HCT116 (cell line): Measurements from ENCODE around the gene CCDC88C. TPM values are rescaled to one million over a fixed set of nuclear protein-coding genes. Genes with fewer than 3 reads are reported as not detected.

ENCODE experiments used
- ATAC-seq: fragments of 200-7000 bp; cut with Tn5 transposase; 2 replicates; pipeline ENCODE4 v1.9.1; 2020; ENCODE audit warnings: mild to moderate bottlenecking, moderate library complexity
- BruUV-seq: library from RNA; stranded (reverse); fragments of 400-500 nt; replicated peaks from 2 replicates; lab custom pipeline; 2021; lab: Mats Ljungman, UMichigan
- CTCF ChIA-PET: fragments of 300-600 bp; sonication (Branson Sonifier 250); formaldehyde crosslinking; loops from one replicate; lab custom pipeline; 2021; ENCODE audit warnings: antibody characterized with exemption; lab: Charles Lee
- POLR2A ChIA-PET: fragments of 300-600, 350-600 bp; sonication (Branson Sonifier 250); formaldehyde crosslinking; loops from one replicate; lab custom pipeline; 2021; ENCODE audit warnings: antibody characterized with exemption; lab: Charles Lee
- RAD21 ChIA-PET, 2 experiments: fragments of 300-600 bp; sonication (Branson Sonifier 250); formaldehyde crosslinking; loops; one replicate each; lab custom pipeline; 2023; ENCODE audit warnings: low total read pairs in 2 of 2; ENCODE audit not compliant: uncharacterized antibody in 2 of 2, unreplicated experiment in 2 of 2, low non-redundant PET in 1 of 2; lab: Charles Lee
- DNase-seq: peaks from one replicate; pipeline ENCODE4 v3.0.0-alpha.2; 2010; ENCODE audit warnings: low read depth, low spot score
- H2AFZ ChIP-seq: fragments of 200-600 bp; shearing (Covaris generic), sonication (generic); 2 replicates; pipeline ENCODE4 v1.6.1; 2017; ENCODE audit warnings: low read depth, mixed run types, mixed read lengths, antibody characterized with exemption, low read length; ENCODE audit not compliant: poor library complexity, severe bottlenecking
- H3K27ac ChIP-seq: 2 replicates; pipeline ENCODE4 v1.5.1; 2012; ENCODE audit warnings: low read depth, low read length
- H3K27me3 ChIP-seq: fragments of 200-600 bp; sonication (generic); 2 replicates; pipeline ENCODE4 v1.6.1; 2016; ENCODE audit warnings: mixed run types, low read length, mixed read lengths; ENCODE audit not compliant: insufficient read depth
- H3K36me3 ChIP-seq, 2 experiments: fragments of 200-500 bp in 1 of 2; fragments of 200-600 bp in 1 of 2; sonication (Bioruptor generic) in 1 of 2; sonication (generic) in 1 of 2; 2 replicates each; pipeline versions ENCODE4 v1.5.1 to v1.6.1; 2014 to 2016; ENCODE audit warnings: low read length in 2 of 2, inconsistent platforms in 1 of 2, mixed read lengths in 1 of 2, mixed run types in 1 of 2; ENCODE audit not compliant: insufficient read depth in 2 of 2, control insufficient read depth in 1 of 2
- H3K4me1 ChIP-seq, 2 experiments: fragments of 200-600 bp in 1 of 2; sonication (generic) in 1 of 2; 2 replicates each; pipeline versions ENCODE4 v1.5.1 to v1.6.1; 2012 to 2017; ENCODE audit warnings: low read length in 2 of 2, inconsistent platforms in 1 of 2, mild to moderate bottlenecking in 1 of 2, mixed read lengths in 1 of 2, mixed run types in 1 of 2, moderate library complexity in 1 of 2; ENCODE audit not compliant: insufficient read depth in 2 of 2, control insufficient read depth in 1 of 2
- H3K4me2 ChIP-seq: fragments of 200-600 bp; sonication (generic); 2 replicates; pipeline ENCODE4 v1.6.1; 2017; ENCODE audit warnings: mixed run types, low read length, mixed read lengths
- H3K4me3 ChIP-seq, 2 experiments: fragments of 200-600 bp in 1 of 2; sonication (generic) in 1 of 2; replicated peaks in 1 of 2; 2 replicates each; pipeline ENCODE4 v1.5.1; 2011 to 2016; ENCODE audit warnings: low read length in 2 of 2, control low read depth in 1 of 2, low read depth in 1 of 2, mild to moderate bottlenecking in 1 of 2, mixed read lengths in 1 of 2, mixed run types in 1 of 2
- H3K79me2 ChIP-seq: fragments of 200-600 bp; sonication (generic); 2 replicates; pipeline ENCODE4 v1.6.1; 2017; ENCODE audit warnings: mild to moderate bottlenecking, mixed run types, low read length, moderate library complexity, mixed read lengths; ENCODE audit not compliant: insufficient read depth
- H3K9ac ChIP-seq: fragments of 200-600 bp; sonication (generic); 2 replicates; pipeline ENCODE4 v1.6.1; 2016; ENCODE audit warnings: low read length, mixed read lengths
- H3K9me2 ChIP-seq: fragments of 200-600 bp; sonication (generic), shearing (Covaris generic); 2 replicates; pipeline ENCODE4 v1.6.1; 2017; ENCODE audit warnings: mixed run types, mild to moderate bottlenecking, moderate library complexity; ENCODE audit not compliant: insufficient read depth
- H3K9me3 ChIP-seq, 2 experiments: fragments of 200-500 bp in 1 of 2; fragments of 200-600 bp in 1 of 2; sonication (Bioruptor generic) in 1 of 2; sonication (generic) in 1 of 2; 2 replicates each; pipeline ENCODE4 v1.6.1; 2014 to 2017; ENCODE audit warnings: low read length in 2 of 2, mixed read lengths in 2 of 2, inconsistent platforms in 1 of 2, low read depth in 1 of 2, mild to moderate bottlenecking in 1 of 2, mixed run types in 1 of 2, moderate library complexity in 1 of 2; ENCODE audit not compliant: control insufficient read depth in 1 of 2, insufficient read depth in 1 of 2
- H4K20me1 ChIP-seq: fragments of 200-600 bp; sonication (generic), shearing (Covaris generic); 2 replicates; pipeline ENCODE4 v1.6.1; 2017; ENCODE audit warnings: mixed run types, mild to moderate bottlenecking, moderate library complexity; ENCODE audit not compliant: insufficient read depth
- ATF3 ChIP-seq: IDR thresholded peaks from 2 replicates; pipeline ENCODE4 v1.6.1; 2012
- EGR1 ChIP-seq: IDR thresholded peaks from 2 replicates; pipeline ENCODE4 v1.6.1; 2012; ENCODE audit warnings: low read depth
- EZH2phosphoT487 ChIP-seq: fragments of 200-600 bp; IDR thresholded peaks from 2 replicates; pipeline ENCODE4 v1.6.1; 2018; ENCODE audit warnings: antibody characterized with exemption, borderline replicate concordance
- JUND ChIP-seq: IDR thresholded peaks from 2 replicates; pipeline ENCODE4 v1.6.1; 2012
- POLR2A ChIP-seq: IDR thresholded peaks from 2 replicates; pipeline ENCODE4 v1.7.0; 2011; ENCODE audit warnings: borderline replicate concordance; ENCODE audit not compliant: insufficient read depth, insufficient read length; ENCODE audit errors: extremely low read depth
- ZBTB33 ChIP-seq: IDR thresholded peaks from 2 replicates; pipeline ENCODE4 v1.6.1; 2011; ENCODE audit warnings: mild to moderate bottlenecking, low read length, moderate library complexity; ENCODE audit not compliant: insufficient replicate concordance; ENCODE audit errors: extremely low read depth
- ZNF274 ChIP-seq: fragments of 200-500 bp; sonication (Bioruptor generic); IDR thresholded peaks from 2 replicates; pipeline ENCODE4 v1.6.1; 2014; ENCODE audit warnings: mild to moderate bottlenecking, low read depth, low read length, inconsistent platforms
- intact Hi-C: fragments of 100-400 bp; cut with micrococcal nuclease; formaldehyde crosslinking; loops from 2 replicates; pipeline ENCODE4 v1.10.0; 2022
- total RNA-seq: library from RNA; stranded (reverse); gene quantifications from one replicate; pipeline ENCODE4 v1.2.1, GENCODE V29; 2021; ENCODE audit not compliant: unreplicated experiment

CCDC88C gene
- total RNA-seq, 1 experiment from 2014 or later, result 20.8 TPM

GRCh38 chr14:91331721-91332120 is 85.9 kb downstream of the CCDC88C start (continued):
- TF ChIP-seq ATF3, result no peak
- TF ChIP-seq ZBTB33, result no peak
- TF ChIP-seq, all 23 proteins: peak for 0

DNA sequence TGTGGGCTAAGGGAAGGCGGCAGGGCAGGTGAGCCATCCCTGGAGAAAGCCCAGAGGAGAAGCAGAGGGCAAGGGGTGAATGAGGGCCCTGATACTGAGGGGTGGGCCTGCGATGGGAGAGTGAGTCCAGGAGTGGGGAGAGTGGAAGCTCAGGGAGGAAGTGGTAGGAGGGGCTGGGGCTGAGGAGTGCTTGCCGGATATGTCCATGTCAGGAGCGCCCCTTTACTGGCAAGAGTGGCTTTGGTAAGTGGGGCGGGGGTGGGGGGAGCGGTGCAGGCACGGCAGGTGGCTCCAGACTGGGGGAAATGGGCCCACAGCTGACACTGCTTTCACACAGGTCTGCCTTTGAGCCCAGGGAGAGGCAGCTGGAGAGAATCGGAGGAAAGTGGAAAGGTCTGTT is 86.8 kb downstream of the CCDC88C start:
- H3K36me3 ChIP-seq, result no peaks in the 10 kb centered on the region; a peak in 1 of 4 replicates
- no peak overlapping the region for H3K4me3 ChIP-seq
- H4K20me1 ChIP-seq, result no peaks in the 10 kb centered on the region
- RAD21 ChIA-PET, result no interaction called here
- CTCF ChIA-PET, result no interaction called here
- no peaks in the 10 kb centered on the region for H3K27me3 ChIP-seq
- no peaks in the 10 kb centered on the region for H3K79me2 ChIP-seq
- TF ChIP-seq EGR1, result no peak
- no peak for TF ChIP-seq ZNF274
- no peak for TF ChIP-seq EZH2phosphoT487
- TF ChIP-seq JUND, result no peak
- TF ChIP-seq POLR2A, result no peak
- no peak for TF ChIP-seq ZBTB33
- H3K9ac ChIP-seq, result no peak overlapping the region
- no peak overlapping the region for H3K27ac ChIP-seq
- no peak overlapping the region for H3K4me2 ChIP-seq
- DNase-seq (no peak), ATAC-seq (no peak)
- H3K9me2 ChIP-seq, result no peaks in the 10 kb centered on the region
- no peaks in the 10 kb centered on the region for H3K4me1 ChIP-seq
- H2AFZ ChIP-seq, result no peak overlapping the region
- POLR2A ChIA-PET, result no interaction called here
- BruUV-seq, result no TSS peak
- no peaks in the 10 kb centered on the region for H3K9me3 ChIP-seq
- intact Hi-C loops, result no loop called here
